Stimulated activated memory B cell treated with anti-CD40 and anti-IgM and Interleukin-4, amounts not matched to agents 10 μg/mL and 1 μg/mL and 100 μg/mL, for 72 hours (primary cell): Measurements from ENCODE around the gene NCOA3.

Source experiments
- ATAC-seq: fragments of 150-1000 bp; cut with Tn5 transposase; 2 replicates; pipeline ENCODE4 v1.10.0; 2021
- H3K27ac Mint-ChIP-seq: one replicate; pipeline ENCODE4 v1.8.0; 2022; ENCODE audit warnings: mild to moderate bottlenecking, mixed read lengths
- H3K27me3 Mint-ChIP-seq: one replicate; pipeline ENCODE4 v1.8.0; 2022; ENCODE audit warnings: mixed read lengths
- H3K36me3 Mint-ChIP-seq: one replicate; pipeline ENCODE4 v1.8.0; 2022; ENCODE audit warnings: mixed read lengths
- H3K4me1 Mint-ChIP-seq: one replicate; pipeline ENCODE4 v1.8.0; 2022; ENCODE audit warnings: mixed read lengths
- H3K4me3 Mint-ChIP-seq: one replicate; pipeline ENCODE4 v1.8.0; 2022; ENCODE audit warnings: mild to moderate bottlenecking, moderate library complexity, mixed read lengths
- H3K9me3 Mint-ChIP-seq: one replicate; pipeline ENCODE4 v1.8.0; 2022; ENCODE audit warnings: mixed read lengths

Gene NCOA3

DNA sequence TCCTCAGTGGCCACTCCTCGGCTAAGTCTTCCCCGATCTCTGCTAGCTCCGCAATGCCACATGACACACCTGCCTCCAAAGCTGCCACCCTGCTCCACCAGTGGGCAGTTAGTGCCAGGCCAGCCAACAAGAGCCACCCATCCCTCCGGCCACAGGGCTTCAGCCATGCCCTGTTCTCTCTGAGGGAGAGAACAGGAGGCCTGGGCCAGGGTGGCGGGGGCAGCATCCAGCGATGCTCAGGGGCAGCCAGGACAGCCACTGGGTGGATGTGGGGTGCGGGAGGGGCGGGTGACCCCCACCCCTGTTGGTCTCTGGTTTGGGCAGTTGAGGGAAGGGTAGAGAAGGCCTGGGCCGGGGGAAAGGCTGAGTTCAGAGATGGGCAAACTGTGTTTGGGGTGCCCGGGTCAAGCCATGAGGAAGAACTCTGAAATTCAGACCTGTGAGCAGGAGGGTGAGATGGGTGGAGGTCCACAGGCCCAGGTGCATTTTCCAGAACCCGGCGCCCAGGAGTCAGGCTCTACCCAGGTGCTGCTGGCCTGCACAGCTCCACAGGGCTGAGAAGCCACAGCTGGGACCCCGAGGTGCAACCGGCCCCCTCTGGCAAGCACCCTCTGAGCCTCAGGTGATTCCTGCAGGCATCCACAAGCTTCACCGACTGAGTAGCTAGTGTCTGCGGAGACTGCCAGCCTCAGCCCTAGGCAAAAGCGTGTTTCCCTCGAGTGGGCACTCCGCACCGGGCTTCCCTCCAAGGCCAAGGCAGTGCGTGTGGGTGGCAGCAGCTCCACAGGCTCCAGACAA is 192.5 kb downstream of the NCOA3 start:
- no peak for ATAC-seq

GRCh38 chr20:47696856-47697255 is 195.2 kb downstream of the NCOA3 start:
- Mint-ChIP-seq H3K4me3 (no peak overlapping the region), H3K4me1 (peaks cover 18% of the 10 kb centered on the region), H3K27ac (no peak overlapping the region), H3K36me3 (no peaks in the 10 kb centered on the region), H3K9me3 (no peaks in the 10 kb centered on the region), H3K27me3 (peaks cover 9% of the 10 kb centered on the region)
- no peak for ATAC-seq

More for the DNA sequence above, 192.5 kb downstream of the NCOA3 start:
- H3K9me3 Mint-ChIP-seq: no peaks in the 10 kb centered on the region
- no peak overlapping the region for H3K4me3 Mint-ChIP-seq
- H3K4me1 Mint-ChIP-seq: peaks cover 13% of the 10 kb centered on the region
- H3K27ac Mint-ChIP-seq: no peak overlapping the region
- H3K36me3 Mint-ChIP-seq: no peaks in the 10 kb centered on the region
- no peaks in the 10 kb centered on the region for H3K27me3 Mint-ChIP-seq

GRCh38 chr20:47698142-47698541 is 196.5 kb downstream of the NCOA3 start:
- Mint-ChIP-seq H3K9me3 (no peaks in the 10 kb centered on the region), H3K27me3 (peaks cover 9% of the 10 kb centered on the region), H3K36me3 (no peaks in the 10 kb centered on the region), H3K4me3 (no peak overlapping the region), H3K27ac (no peak overlapping the region), H3K4me1 (peaks cover 20% of the 10 kb centered on the region)
- ATAC-seq: no peak

DNA sequence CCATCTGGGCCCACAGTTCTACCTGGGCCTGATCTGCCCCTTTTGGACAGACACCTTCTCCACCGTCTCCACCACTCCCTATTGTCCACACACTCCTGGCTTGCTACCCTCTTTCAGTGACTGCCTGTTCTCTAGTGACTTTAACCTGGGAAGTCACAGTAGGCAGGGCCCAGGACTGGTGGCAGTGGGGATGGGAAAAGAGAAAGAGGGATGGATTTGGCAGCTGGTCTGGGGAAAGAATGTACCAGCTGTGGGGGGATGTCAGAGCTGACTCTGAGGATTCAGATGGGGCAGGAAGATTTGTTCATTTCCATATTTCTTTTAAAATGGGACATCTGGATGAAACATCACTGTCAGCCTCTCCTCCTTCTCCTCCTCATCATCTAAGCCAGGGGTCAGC is 198.1 kb downstream of the NCOA3 start:
- ATAC-seq: no peak
- H3K4me3 Mint-ChIP-seq: no peak overlapping the region
- H3K27ac Mint-ChIP-seq: no peak overlapping the region
- peaks cover 24% of the 10 kb centered on the region for H3K27me3 Mint-ChIP-seq
- peaks cover 24% of the 10 kb centered on the region for H3K4me1 Mint-ChIP-seq
- no peaks in the 10 kb centered on the region for H3K36me3 Mint-ChIP-seq
- H3K9me3 Mint-ChIP-seq: no peaks in the 10 kb centered on the region

- ATAC-seq: no peak
- Mint-ChIP-seq H3K4me1 (peaks cover 26% of the 10 kb centered on the region), H3K36me3 (no peaks in the 10 kb centered on the region), H3K4me3 (no peak overlapping the region), H3K27me3 (peaks cover 30% of the 10 kb centered on the region), H3K27ac (no peak overlapping the region), H3K9me3 (no peaks in the 10 kb centered on the region)
Measured at GRCh38 chr20:47700327-47700726, 198.6 kb downstream of the NCOA3 start.

- Mint-ChIP-seq H3K27me3 (peaks cover 30% of the 10 kb centered on the region), H3K4me1 (peaks cover 24% of the 10 kb centered on the region)
Measured at GRCh38 chr20:47701612-47702011, 199.9 kb downstream of the NCOA3 start.

DNA sequence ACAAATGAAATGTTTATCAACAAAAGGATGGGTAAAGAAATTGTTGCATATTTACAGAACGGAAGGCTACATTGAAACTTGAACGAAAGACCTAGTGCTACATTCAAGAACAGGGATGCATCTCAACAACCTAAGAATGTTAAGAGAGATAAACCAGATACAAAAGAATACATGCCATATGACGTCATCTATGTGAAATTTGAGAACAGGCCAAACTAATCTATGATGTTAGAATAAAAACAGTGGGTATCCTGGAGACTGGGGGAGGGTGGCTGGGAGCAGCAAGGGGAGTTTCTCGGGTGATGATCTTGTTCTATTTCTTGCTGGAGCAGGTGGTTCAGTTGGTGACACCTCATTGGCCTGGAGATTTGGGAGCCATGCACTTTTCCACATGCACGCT is 202.1 kb downstream of the NCOA3 start:
- no peak overlapping the region for H3K4me3 Mint-ChIP-seq
- no peaks in the 10 kb centered on the region for H3K36me3 Mint-ChIP-seq
- H3K27ac Mint-ChIP-seq: no peak overlapping the region
- peaks cover 30% of the 10 kb centered on the region for H3K27me3 Mint-ChIP-seq
- ATAC-seq: no peak
- H3K4me1 Mint-ChIP-seq: peaks cover 42% of the 10 kb centered on the region
- no peaks in the 10 kb centered on the region for H3K9me3 Mint-ChIP-seq

More at GRCh38 chr20:47701612-47702011, 199.9 kb downstream of the NCOA3 start:
- Mint-ChIP-seq H3K27ac (no peak overlapping the region), H3K4me3 (no peak overlapping the region), H3K9me3 (no peaks in the 10 kb centered on the region), H3K36me3 (no peaks in the 10 kb centered on the region)
- peak; percentile 75 for ATAC-seq

DNA sequence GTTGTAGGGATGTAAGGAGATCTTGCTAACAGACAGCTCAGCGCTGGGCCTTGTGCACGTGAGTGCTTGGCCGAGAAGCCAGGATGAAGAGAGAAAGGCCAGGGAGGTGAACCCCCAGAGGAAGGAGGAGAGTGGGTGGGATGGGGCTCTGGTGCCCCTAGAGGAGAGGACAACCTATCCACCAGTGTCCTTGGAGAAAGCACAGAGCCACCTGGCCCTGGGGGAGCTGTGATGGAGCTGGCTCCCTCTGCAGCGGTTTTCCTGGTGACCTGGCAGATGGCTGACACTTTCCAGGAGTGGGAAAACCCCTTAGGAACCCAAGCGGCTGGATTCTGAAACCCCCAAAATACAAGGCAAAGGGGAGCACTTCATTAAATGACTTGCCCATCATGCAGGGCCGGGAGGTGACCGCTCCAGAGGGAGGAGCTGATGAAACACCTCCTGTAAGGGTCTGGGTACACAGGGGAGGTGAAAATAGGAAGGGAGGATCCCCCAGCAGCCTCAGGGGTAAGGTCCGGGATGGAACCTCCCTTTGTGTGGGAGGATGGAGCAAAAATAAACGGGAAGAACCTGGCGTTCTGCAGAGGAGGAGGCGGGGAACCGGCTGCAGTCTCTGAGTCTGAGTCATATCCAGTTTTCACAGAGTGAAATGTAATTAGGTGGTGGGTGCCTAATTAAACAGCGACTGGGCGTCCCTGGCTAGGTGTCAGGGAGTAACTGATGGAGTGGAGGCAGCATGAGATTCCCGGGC is 203.2 kb downstream of the NCOA3 start:
- no peak overlapping the region for H3K27ac Mint-ChIP-seq
- H3K9me3 Mint-ChIP-seq: no peaks in the 10 kb centered on the region
- H3K27me3 Mint-ChIP-seq: peaks cover 30% of the 10 kb centered on the region
- H3K36me3 Mint-ChIP-seq: no peaks in the 10 kb centered on the region
- ATAC-seq: no peak
- peaks cover 45% of the 10 kb centered on the region for H3K4me1 Mint-ChIP-seq
- H3K4me3 Mint-ChIP-seq: no peak overlapping the region

DNA sequence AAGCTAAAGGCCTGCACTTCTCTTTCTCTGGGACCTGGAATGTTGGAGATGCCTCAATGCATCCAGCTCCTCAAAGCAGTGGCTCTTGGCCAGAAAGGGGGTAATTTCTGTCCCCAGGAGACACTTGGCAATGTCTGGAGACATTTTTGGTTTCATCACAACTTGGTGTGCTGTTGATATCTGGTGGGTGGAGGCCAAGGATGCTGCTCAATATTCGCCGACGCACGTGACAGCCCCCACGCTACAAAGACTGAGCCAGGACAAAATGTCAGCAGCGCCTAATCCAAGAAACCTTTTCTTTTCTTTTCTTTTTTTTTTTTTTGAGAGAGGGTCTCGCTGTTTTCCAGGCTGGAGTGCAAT is 203.8 kb downstream of the NCOA3 start:
- H3K36me3 Mint-ChIP-seq: no peaks in the 10 kb centered on the region
- no peak for ATAC-seq
- no peak overlapping the region for H3K4me3 Mint-ChIP-seq
- peaks cover 47% of the 10 kb centered on the region for H3K4me1 Mint-ChIP-seq
- H3K27me3 Mint-ChIP-seq: peaks cover 30% of the 10 kb centered on the region
- no peaks in the 10 kb centered on the region for H3K9me3 Mint-ChIP-seq
- H3K27ac Mint-ChIP-seq: no peak overlapping the region

DNA sequence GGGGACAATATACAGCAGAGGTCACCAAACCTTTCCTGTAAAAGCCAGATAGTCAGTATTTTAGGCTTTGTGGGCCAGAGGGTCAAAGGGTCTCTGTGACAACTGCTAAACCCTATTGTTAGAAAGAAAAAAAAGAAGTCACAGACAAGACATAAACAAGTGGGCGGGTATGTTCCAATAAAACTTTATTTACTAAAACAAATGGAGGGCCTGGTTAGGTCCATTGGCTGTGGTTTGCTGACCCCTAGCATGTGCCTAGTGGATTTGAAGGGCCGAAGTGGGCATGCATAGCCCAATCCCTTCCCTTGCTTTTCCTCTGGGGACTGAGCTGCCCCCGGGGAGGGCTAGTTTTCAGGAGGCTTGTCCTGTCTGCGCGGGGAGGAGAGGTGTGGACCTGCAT is 204.7 kb downstream of the NCOA3 start:
- no peak for ATAC-seq
- H3K4me3 Mint-ChIP-seq: no peak overlapping the region
- H3K4me1 Mint-ChIP-seq: peaks cover 49% of the 10 kb centered on the region
- H3K27ac Mint-ChIP-seq: no peak overlapping the region
- H3K9me3 Mint-ChIP-seq: no peaks in the 10 kb centered on the region
- no peaks in the 10 kb centered on the region for H3K36me3 Mint-ChIP-seq
- H3K27me3 Mint-ChIP-seq: peaks cover 23% of the 10 kb centered on the region
